A673 (cell line): Measurements from ENCODE around the gene NGEF. TPM values are rescaled to one million over a fixed set of nuclear protein-coding genes. Genes with fewer than 3 reads are reported as not detected.

Experiments used
- BruUV-seq: library from RNA; stranded (reverse); fragments of 400-500 nt; replicated peaks from 2 replicates; lab custom pipeline; 2021; lab: Mats Ljungman, UMichigan
- CTCF ChIA-PET: fragments of 300-600 bp; sonication (Branson Sonifier 250); formaldehyde crosslinking; loops from one replicate; lab custom pipeline; 2022; ENCODE audit warnings: antibody characterized with exemption; lab: Charles Lee
- POLR2A ChIA-PET: fragments of 300-600 bp; sonication (Branson Sonifier 250); formaldehyde crosslinking; loops from one replicate; lab custom pipeline; 2022; ENCODE audit warnings: antibody characterized with exemption; ENCODE audit not compliant: low non-redundant PET; lab: Charles Lee
- DNase-seq: peaks from one replicate; pipeline ENCODE4 v3.0.0-alpha.2; 2015; ENCODE audit warnings: low spot score
- H3K27ac ChIP-seq: fragments of 200-600 bp; sonication (generic); 2 replicates; pipeline ENCODE4 v1.5.1; 2016; ENCODE audit warnings: mixed run types, low read depth, mild to moderate bottlenecking, mixed read lengths, antibody characterized with exemption, low read length; ENCODE audit not compliant: poor library complexity, severe bottlenecking
- H3K27me3 ChIP-seq: fragments of 200-600 bp; sonication (generic); replicated peaks from 2 replicates; pipeline ENCODE4 v1.6.1; 2017; ENCODE audit warnings: mixed run types, low read depth, mild to moderate bottlenecking, mixed read lengths, antibody characterized with exemption, low read length; ENCODE audit not compliant: insufficient read depth, poor library complexity
- H3K36me3 ChIP-seq: fragments of 200-600 bp; sonication (generic); 2 replicates; pipeline ENCODE4 v1.6.1; 2016; ENCODE audit warnings: mixed run types, mild to moderate bottlenecking, mixed read lengths, antibody characterized with exemption, low read length; ENCODE audit not compliant: insufficient read depth, poor library complexity, severe bottlenecking
- H3K4me1 ChIP-seq: fragments of 200-600 bp; sonication (generic); 2 replicates; pipeline ENCODE4 v1.6.1; 2017; ENCODE audit warnings: mixed run types, mild to moderate bottlenecking, mixed read lengths, antibody characterized with exemption, low read length; ENCODE audit not compliant: insufficient read depth, poor library complexity, severe bottlenecking
- H3K4me3 ChIP-seq: fragments of 200-600 bp; sonication (generic); 2 replicates; pipeline ENCODE4 v1.5.1; 2016; ENCODE audit warnings: low read depth, mixed run types, mild to moderate bottlenecking, mixed read lengths, low read length; ENCODE audit not compliant: poor library complexity, severe bottlenecking
- H3K9me3 ChIP-seq: fragments of 200-600 bp; sonication (generic); 2 replicates; pipeline ENCODE4 v1.6.1; 2016; ENCODE audit warnings: mixed run types, low read depth, mild to moderate bottlenecking, mixed read lengths, antibody characterized with exemption, low read length; ENCODE audit not compliant: poor library complexity, severe bottlenecking
- EZH2 ChIP-seq: fragments of 200-600 bp; sonication (generic); IDR thresholded peaks from 2 replicates; pipeline ENCODE4 v1.6.1; 2017; ENCODE audit warnings: borderline replicate concordance, low read depth, mild to moderate bottlenecking, mixed read lengths, antibody characterized with exemption, low read length; ENCODE audit not compliant: poor library complexity, severe bottlenecking
- intact Hi-C: fragments of 100-400 bp; cut with micrococcal nuclease; formaldehyde crosslinking; loops from one replicate; pipeline ENCODE4 v1.10.0; 2022; ENCODE audit not compliant: unreplicated experiment
- total RNA-seq: library from RNA; stranded (reverse); gene quantifications from 2 replicates; pipeline ENCODE4 v1.2.3, GENCODE V29; 2021
- TF ChIP-seq, protein P1 (sequence below): fragments of 300-800, 200-600 bp; sonication (generic); conservative IDR thresholded peaks from 2 replicates; pipeline ENCODE4 v1.5.1; 2017; ENCODE audit warnings: low read depth, mild to moderate bottlenecking, antibody characterized with exemption, low read length, moderate library complexity, mixed read lengths

The NGEF gene
- total RNA-seq, 1 experiment from 2014 or later = 0.69 TPM

DNA sequence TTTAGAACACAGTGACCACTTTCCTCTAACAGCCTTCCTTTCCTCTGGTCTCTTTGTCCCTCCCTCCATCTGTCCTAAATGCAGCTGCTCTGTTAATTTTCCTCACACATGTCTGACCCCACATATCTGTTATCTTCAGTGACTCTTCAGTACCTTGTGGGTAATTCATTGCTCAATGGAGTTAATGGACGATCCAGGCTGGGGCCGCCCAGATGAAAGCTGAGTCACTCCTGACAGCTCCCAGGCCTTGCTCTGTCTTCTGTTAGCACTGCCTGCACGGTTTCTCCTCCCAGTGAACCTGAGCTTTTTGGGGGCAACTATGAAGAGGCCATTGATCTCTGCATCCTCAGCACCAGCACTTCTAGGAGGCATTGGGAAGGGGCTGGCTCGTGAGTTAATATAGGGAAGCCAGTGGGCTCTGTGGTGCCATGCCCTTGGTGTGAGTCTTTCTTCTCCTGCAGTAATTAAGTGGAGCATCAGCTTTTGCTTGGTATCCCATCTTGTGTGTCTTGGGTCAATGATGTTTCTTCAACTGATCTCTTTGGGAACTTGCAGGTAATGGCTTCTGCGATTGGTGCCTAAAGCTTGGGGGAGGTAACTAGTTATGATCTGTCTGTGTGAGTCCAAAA, 75.7 kb downstream of the NGEF start:
- Histone ChIP-seq H3K9me3 (peaks cover 6% of the 10 kb centered on the region), H3K27me3 (no peaks in the 10 kb centered on the region), H3K27ac (no peak overlapping the region), H3K4me3 (no peak overlapping the region), H3K36me3 (no peaks in the 10 kb centered on the region), H3K4me1 (no peaks in the 10 kb centered on the region)
- no peak for DNase-seq
- POLR2A ChIA-PET = no interaction called here
- TF ChIP-seq EZH2 = no peak
- TF ChIP-seq, protein P1, sequence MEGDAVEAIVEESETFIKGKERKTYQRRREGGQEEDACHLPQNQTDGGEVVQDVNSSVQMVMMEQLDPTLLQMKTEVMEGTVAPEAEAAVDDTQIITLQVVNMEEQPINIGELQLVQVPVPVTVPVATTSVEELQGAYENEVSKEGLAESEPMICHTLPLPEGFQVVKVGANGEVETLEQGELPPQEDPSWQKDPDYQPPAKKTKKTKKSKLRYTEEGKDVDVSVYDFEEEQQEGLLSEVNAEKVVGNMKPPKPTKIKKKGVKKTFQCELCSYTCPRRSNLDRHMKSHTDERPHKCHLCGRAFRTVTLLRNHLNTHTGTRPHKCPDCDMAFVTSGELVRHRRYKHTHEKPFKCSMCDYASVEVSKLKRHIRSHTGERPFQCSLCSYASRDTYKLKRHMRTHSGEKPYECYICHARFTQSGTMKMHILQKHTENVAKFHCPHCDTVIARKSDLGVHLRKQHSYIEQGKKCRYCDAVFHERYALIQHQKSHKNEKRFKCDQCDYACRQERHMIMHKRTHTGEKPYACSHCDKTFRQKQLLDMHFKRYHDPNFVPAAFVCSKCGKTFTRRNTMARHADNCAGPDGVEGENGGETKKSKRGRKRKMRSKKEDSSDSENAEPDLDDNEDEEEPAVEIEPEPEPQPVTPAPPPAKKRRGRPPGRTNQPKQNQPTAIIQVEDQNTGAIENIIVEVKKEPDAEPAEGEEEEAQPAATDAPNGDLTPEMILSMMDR = no peak
- CTCF ChIA-PET = no interaction called here
- intact Hi-C loops = no loop called here
- no TSS peak for BruUV-seq

GRCh38 chr2:232931636-232932035, 81.4 kb downstream of the NGEF start:
- H3K4me3 ChIP-seq = no peak overlapping the region
- no peak for DNase-seq
- no peak for TF ChIP-seq EZH2
- TF ChIP-seq, protein P1 = no peak
- H3K4me1 ChIP-seq = peaks cover 5% of the 10 kb centered on the region
- intact Hi-C loops = no loop called here
- H3K36me3 ChIP-seq = no peaks in the 10 kb centered on the region
- no TSS peak for BruUV-seq
- no peaks in the 10 kb centered on the region for H3K9me3 ChIP-seq
- ChIA-PET POLR2A (no interaction called here), CTCF (no interaction called here)
- peaks cover 14% of the 10 kb centered on the region for H3K27me3 ChIP-seq
- no peak overlapping the region for H3K27ac ChIP-seq

GRCh38 chr2:232930059-232930400, 83.0 kb downstream of the NGEF start:
- TF ChIP-seq, protein P1 = no peak
- TF ChIP-seq EZH2 = no peak

More at GRCh38 chr2:232930059-232930400, 83.0 kb downstream of the NGEF start:
- no TSS peak for BruUV-seq
- DNase-seq = no peak
- no peak overlapping the region for H3K4me3 ChIP-seq
- CTCF ChIA-PET = no interaction called here
- POLR2A ChIA-PET = no interaction called here
- H3K9me3 ChIP-seq = no peaks in the 10 kb centered on the region
- H3K4me1 ChIP-seq = peaks cover 5% of the 10 kb centered on the region
- H3K27ac ChIP-seq = no peak overlapping the region
- H3K36me3 ChIP-seq = no peaks in the 10 kb centered on the region
- H3K27me3 ChIP-seq = peaks cover 29% of the 10 kb centered on the region
- intact Hi-C loops = no loop called here
